ENCODE results near the gene ZNF3. TPM values are rescaled to one million over a fixed set of nuclear protein-coding genes. Genes with fewer than 3 reads are reported as not detected.

The ZNF3 gene
- total and polyA plus RNA-seq, 9 donors: 21.9 to 45.0 (median 38.4) TPM

- Histone ChIP-seq H3K36me3 (no peaks in the 10 kb centered on the region), H3K27me3 (no peaks in the 10 kb centered on the region), H3K4me1 (ENCODE audit: insufficient read depth) (peaks cover 6% of the 10 kb centered on the region), H3K9me3 (no peaks in the 10 kb centered on the region), H3K27ac (no peak overlapping the region), H3K4me3 (no peak overlapping the region)
- intact Hi-C loops (cut with DNase I): loop anchor here in 2 of 4 donors (5.0 kb wide), 1 partner anchor 86 kb away; no protein-coding TSS in a partner anchor
- WGBS, 3 donors: 62 to 69% (median 65%) methylated on average over 4 of the region's 4 CpGs
- DNase-seq: no peak
- TF ChIP-seq CTCF (IDR thresholded peaks at IDR 0.05) (no peak), POLR2A (IDR thresholded peaks at IDR 0.05) (no peak), EP300 (IDR thresholded peaks at IDR 0.05) (no peak)
Measured at GRCh38 chr7:100082978-100083377, 1.5 kb upstream of the ZNF3 start.

GRCh38 chr7:100080907-100081534 lies 502 bp downstream of the ZNF3 start:
- TF ChIP-seq CTCF (IDR thresholded peaks at IDR 0.05) (no peak), POLR2A (IDR thresholded peaks at IDR 0.05) (no peak), EP300 (IDR thresholded peaks at IDR 0.05) (no peak)

GRCh38 chr7:100079024-100079560 lies 2.4 kb downstream of the ZNF3 start:
- H3K27ac ChIP-seq: no peak overlapping the region
- H3K27me3 ChIP-seq: no peaks in the 10 kb centered on the region
- TF ChIP-seq POLR2A (IDR thresholded peaks at IDR 0.05) (no peak), EP300 (IDR thresholded peaks at IDR 0.05) (no peak), CTCF (IDR thresholded peaks at IDR 0.05) (no peak)
- 76 to 82% (median 81%) methylated on average over 7 of the region's 7 CpGs for WGBS, 3 donors
- no peak for DNase-seq
- H3K4me1 ChIP-seq (ENCODE audit: insufficient read depth): peaks cover 6% of the 10 kb centered on the region
- intact Hi-C loops (cut with DNase I): no loop called here
- H3K4me3 ChIP-seq: no peak overlapping the region
- H3K9me3 ChIP-seq: no peaks in the 10 kb centered on the region
- peaks cover 6% of the 10 kb centered on the region for H3K36me3 ChIP-seq

More at GRCh38 chr7:100080907-100081534, 502 bp downstream of the ZNF3 start:
- Histone ChIP-seq H3K27ac (peak overlapping the region in 1 of 2 donors; percentile 37), H3K4me1 (ENCODE audit: insufficient read depth) (peaks cover 6% of the 10 kb centered on the region), H3K36me3 (no peaks in the 10 kb centered on the region), H3K4me3 (peak overlapping the region; percentile 100), H3K27me3 (no peaks in the 10 kb centered on the region), H3K9me3 (no peaks in the 10 kb centered on the region)
- DNase-seq: no peak
- intact Hi-C loops (cut with DNase I): loop anchor here in 2 of 4 donors (5.0 kb wide), 1 partner anchor 84 kb away; no protein-coding TSS in a partner anchor
- WGBS, 3 donors: 0 to 1% (median 1%) methylated on average over 34 of the region's 34 CpGs

DNA sequence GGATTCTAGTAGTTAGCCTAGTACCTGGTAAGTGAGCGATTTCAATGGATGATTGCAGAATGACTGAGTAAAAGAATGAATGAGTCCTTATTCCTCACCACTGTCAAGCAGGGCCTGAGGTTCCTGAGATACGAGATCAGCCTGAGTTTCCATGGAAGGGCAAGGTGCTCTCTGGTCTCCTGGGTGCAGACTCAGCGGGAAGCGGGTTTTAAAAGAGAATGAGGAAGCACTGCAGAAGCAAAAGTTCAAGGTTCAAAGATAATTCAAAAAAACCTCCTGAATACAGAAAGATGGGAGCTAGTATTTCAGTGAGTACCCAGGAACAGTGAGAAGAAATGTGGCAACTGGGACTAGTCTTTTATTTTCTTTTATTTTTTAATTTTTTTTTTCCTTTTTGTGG lies 4.3 kb downstream of the ZNF3 start:
- DNase-seq: no peak
- H3K4me1 ChIP-seq (ENCODE audit: insufficient read depth): peaks cover 6% of the 10 kb centered on the region
- WGBS, 3 donors: 93 to 97% (median 97%) methylated on average over 4 of the region's 4 CpGs
- H3K27ac ChIP-seq: no peak overlapping the region
- TF ChIP-seq EP300 (IDR thresholded peaks at IDR 0.05) (no peak), CTCF (IDR thresholded peaks at IDR 0.05) (no peak), POLR2A (IDR thresholded peaks at IDR 0.05) (no peak)
- no peaks in the 10 kb centered on the region for H3K27me3 ChIP-seq
- H3K9me3 ChIP-seq: peaks cover 0 to 10% of the 10 kb centered on the region in 2 donors
- H3K4me3 ChIP-seq: no peak overlapping the region
- peaks cover 9% of the 10 kb centered on the region for H3K36me3 ChIP-seq
- intact Hi-C loops (cut with DNase I): no loop called here
